H7 (cell line): ENCODE results near the gene SHISA9. TPM values are rescaled to one million over a fixed set of nuclear protein-coding genes. Genes with fewer than 3 reads are reported as not detected.

Source experiments
- DNase-seq: peaks from one replicate; pipeline ENCODE4 v3.0.0; 2012
- H3K27me3 ChIP-seq: 2 replicates; pipeline ENCODE4 v1.6.0; 2011; ENCODE audit warnings: mild to moderate bottlenecking, low read length; ENCODE audit not compliant: control insufficient read depth, insufficient read depth
- H3K36me3 ChIP-seq: replicated peaks from 2 replicates; pipeline ENCODE4 v1.5.1; 2011; ENCODE audit warnings: low read length; ENCODE audit not compliant: control insufficient read depth, insufficient read depth
- H3K4me3 ChIP-seq: 2 replicates; pipeline ENCODE4 v1.5.1; 2011; ENCODE audit warnings: low read depth, mild to moderate bottlenecking, control low read depth, low read length, moderate library complexity; ENCODE audit not compliant: insufficient read depth
- total RNA-seq: library from RNA; depleted of rRNA; stranded (reverse); fragments of >200 nt; shearing (Covaris generic); gene quantifications from 2 replicates; pipeline ENCODE4 v1.2.3, GENCODE V29; 2014

Gene SHISA9
- total RNA-seq, 1 experiment from 2014 or later, result 7.7 TPM

- no peak for DNase-seq
- Histone ChIP-seq H3K4me3 (no peak overlapping the region), H3K27me3 (no peaks in the 10 kb centered on the region), H3K36me3 (no peaks in the 10 kb centered on the region)
Measured at GRCh38 chr16:12998361-12999085, 97.1 kb downstream of the SHISA9 start.

GRCh38 chr16:12999368-12999767 is 98.0 kb downstream of the SHISA9 start:
- Histone ChIP-seq H3K4me3 (no peak overlapping the region), H3K27me3 (no peaks in the 10 kb centered on the region), H3K36me3 (no peaks in the 10 kb centered on the region)
- DNase-seq, result no peak

- H3K27me3 ChIP-seq, result no peaks in the 10 kb centered on the region
- H3K4me3 ChIP-seq, result no peak overlapping the region
- DNase-seq, result no peak
- H3K36me3 ChIP-seq, result no peaks in the 10 kb centered on the region
Measured at GRCh38 chr16:13005721-13006247, 104.4 kb downstream of the SHISA9 start.

GRCh38 chr16:13012601-13013000 is 111.2 kb downstream of the SHISA9 start:
- no peak overlapping the region for H3K4me3 ChIP-seq
- no peaks in the 10 kb centered on the region for H3K36me3 ChIP-seq
- H3K27me3 ChIP-seq, result no peaks in the 10 kb centered on the region
- DNase-seq, result peak; percentile 19

GRCh38 chr16:13013043-13013442 is 111.6 kb downstream of the SHISA9 start:
- Histone ChIP-seq H3K4me3 (no peak overlapping the region), H3K27me3 (no peaks in the 10 kb centered on the region), H3K36me3 (no peaks in the 10 kb centered on the region)
- DNase-seq, result no peak

- no peak overlapping the region for H3K4me3 ChIP-seq
- DNase-seq, result peak; percentile 80
- no peaks in the 10 kb centered on the region for H3K36me3 ChIP-seq
- H3K27me3 ChIP-seq, result no peaks in the 10 kb centered on the region
Measured at GRCh38 chr16:13014476-13014875, 113.1 kb downstream of the SHISA9 start.

GRCh38 chr16:13018026-13018425 is 116.6 kb downstream of the SHISA9 start:
- peak; percentile 60 for DNase-seq
- Histone ChIP-seq H3K27me3 (no peaks in the 10 kb centered on the region), H3K4me3 (no peak overlapping the region), H3K36me3 (no peaks in the 10 kb centered on the region)

- Histone ChIP-seq H3K4me3 (no peak overlapping the region), H3K27me3 (no peaks in the 10 kb centered on the region), H3K36me3 (no peaks in the 10 kb centered on the region)
- DNase-seq, result no peak
Measured at GRCh38 chr16:13021996-13022395, 120.6 kb downstream of the SHISA9 start.

- H3K4me3 ChIP-seq, result no peak overlapping the region
- H3K27me3 ChIP-seq, result no peaks in the 10 kb centered on the region
- no peaks in the 10 kb centered on the region for H3K36me3 ChIP-seq
- no peak for DNase-seq
Measured at GRCh38 chr16:13029786-13030185, 128.4 kb downstream of the SHISA9 start.

- Histone ChIP-seq H3K36me3 (no peaks in the 10 kb centered on the region), H3K27me3 (no peaks in the 10 kb centered on the region), H3K4me3 (no peak overlapping the region)
- DNase-seq, result no peak
Measured at GRCh38 chr16:13030769-13031168, 129.4 kb downstream of the SHISA9 start.

GRCh38 chr16:13032911-13033310 is 131.5 kb downstream of the SHISA9 start:
- DNase-seq, result no peak
- Histone ChIP-seq H3K27me3 (no peaks in the 10 kb centered on the region), H3K4me3 (no peak overlapping the region), H3K36me3 (no peaks in the 10 kb centered on the region)

- no peak for DNase-seq
- Histone ChIP-seq H3K27me3 (no peaks in the 10 kb centered on the region), H3K36me3 (no peaks in the 10 kb centered on the region), H3K4me3 (no peak overlapping the region)
Measured at GRCh38 chr16:13036600-13036999, 135.2 kb downstream of the SHISA9 start.

GRCh38 chr16:13038591-13038990 is 137.2 kb downstream of the SHISA9 start:
- H3K36me3 ChIP-seq, result no peaks in the 10 kb centered on the region
- no peak for DNase-seq
- no peaks in the 10 kb centered on the region for H3K27me3 ChIP-seq
- no peak overlapping the region for H3K4me3 ChIP-seq

- Histone ChIP-seq H3K4me3 (no peak overlapping the region), H3K27me3 (no peaks in the 10 kb centered on the region), H3K36me3 (no peaks in the 10 kb centered on the region)
- DNase-seq, result no peak
Measured at GRCh38 chr16:13039526-13039925, 138.1 kb downstream of the SHISA9 start.

- Histone ChIP-seq H3K36me3 (no peaks in the 10 kb centered on the region), H3K27me3 (no peaks in the 10 kb centered on the region), H3K4me3 (no peak overlapping the region)
- DNase-seq, result no peak
Measured at GRCh38 chr16:13041180-13041579, 139.8 kb downstream of the SHISA9 start.
